CD4-positive, alpha-beta T cell treated with Interferon gamma for 1 hour (primary cell): Measurements from ENCODE around the gene CFAP20DC.
"Not testable (repeated sequence)": the region's sequence is repeated elsewhere in the genome, so short reads cannot be mapped to it uniquely, and the experiment has no call there.

Experiments
- DNase-seq: peaks from one replicate; pipeline ENCODE4 v3.0.0-alpha.2; 2020

CFAP20DC gene

DNA sequence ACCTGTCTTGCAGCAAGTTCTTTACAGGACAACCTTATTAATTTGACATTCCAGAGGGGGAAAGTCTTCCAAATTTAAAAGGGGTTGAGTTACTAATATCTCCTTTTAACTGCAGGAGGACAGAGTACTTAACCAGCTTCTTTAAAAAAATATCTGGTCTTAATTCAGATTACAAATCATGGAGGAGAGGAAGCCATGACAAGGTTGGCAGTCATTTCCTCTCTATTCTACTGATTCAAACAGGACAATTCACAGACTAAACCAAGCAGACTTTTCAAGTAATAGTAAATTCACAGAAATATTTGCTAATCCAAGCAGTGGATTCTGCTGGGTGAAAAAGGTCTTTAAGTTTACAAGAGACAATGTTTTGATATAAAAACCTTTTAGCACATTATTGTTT is 185.3 kb downstream of the CFAP20DC start:
- DNase-seq, result no peak

DNA sequence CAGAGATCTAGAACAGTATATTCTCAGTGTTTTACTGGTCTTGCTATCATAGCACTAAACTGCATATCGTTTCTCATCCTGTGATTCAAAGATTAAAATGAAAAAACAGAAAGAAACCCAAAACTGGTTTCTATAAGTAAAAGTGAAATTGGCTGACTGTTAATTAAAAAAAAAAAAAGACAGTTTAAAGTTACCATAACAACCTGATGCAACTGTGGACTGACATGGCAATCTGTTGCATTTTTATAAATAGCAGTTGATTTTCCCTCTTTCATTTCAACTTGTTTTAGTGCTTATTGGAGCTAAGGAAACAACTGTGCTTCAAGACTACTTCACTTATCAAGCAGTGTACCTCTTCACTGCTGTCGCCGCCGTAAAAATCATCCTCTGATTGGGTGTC is 186.6 kb downstream of the CFAP20DC start:
- no peak for DNase-seq

- DNase-seq, result no peak
These were observed 188.3 kb downstream of the CFAP20DC start for GRCh38 chr3:58861551-58861950.

GRCh38 chr3:58858126-58858525 is 191.7 kb downstream of the CFAP20DC start:
- DNase-seq, result no peak

DNA sequence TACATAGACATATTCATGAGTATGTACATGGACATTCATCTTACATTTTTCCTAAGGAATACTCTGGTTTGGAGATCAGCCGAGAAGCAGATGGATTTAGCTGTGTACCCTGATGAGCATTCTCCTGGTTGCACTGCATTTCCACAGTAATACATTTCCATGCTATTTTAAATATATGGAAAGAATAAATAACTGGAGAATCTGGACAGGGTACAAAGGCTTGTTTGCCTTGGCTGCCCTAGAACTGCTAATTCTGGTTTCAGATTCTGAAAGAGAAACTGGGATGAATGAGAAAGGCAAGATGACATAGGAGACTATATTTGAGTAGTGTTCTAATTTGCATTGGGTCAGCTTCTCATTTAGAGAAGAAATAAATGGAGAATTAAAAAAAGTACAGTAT is 192.4 kb downstream of the CFAP20DC start:
- no peak for DNase-seq

DNA sequence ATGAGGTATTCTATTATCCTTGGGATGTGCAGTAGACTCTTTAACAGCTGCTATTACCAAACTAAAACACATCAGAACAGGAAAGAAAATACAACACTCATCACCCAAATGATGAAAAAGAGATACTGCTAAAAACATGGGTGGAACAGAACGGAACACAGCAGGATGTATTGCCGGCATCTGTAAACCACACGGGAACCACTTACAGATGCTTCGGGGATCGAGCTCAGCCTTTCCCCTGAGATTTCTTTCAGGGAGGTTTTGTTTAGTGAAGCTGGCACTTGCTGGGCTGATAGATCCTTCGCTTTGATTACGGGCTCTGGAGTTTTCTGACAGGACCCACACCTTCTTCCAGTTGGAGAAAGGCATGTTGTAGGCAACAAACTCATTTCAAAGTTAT is 201.0 kb downstream of the CFAP20DC start:
- DNase-seq, result no peak

GRCh38 chr3:58842050-58842747 is 207.6 kb downstream of the CFAP20DC start:
- DNase-seq, result not testable (repeated sequence)

- no peak for DNase-seq
These were observed 208.9 kb downstream of the CFAP20DC start for GRCh38 chr3:58840949-58841348.

DNA sequence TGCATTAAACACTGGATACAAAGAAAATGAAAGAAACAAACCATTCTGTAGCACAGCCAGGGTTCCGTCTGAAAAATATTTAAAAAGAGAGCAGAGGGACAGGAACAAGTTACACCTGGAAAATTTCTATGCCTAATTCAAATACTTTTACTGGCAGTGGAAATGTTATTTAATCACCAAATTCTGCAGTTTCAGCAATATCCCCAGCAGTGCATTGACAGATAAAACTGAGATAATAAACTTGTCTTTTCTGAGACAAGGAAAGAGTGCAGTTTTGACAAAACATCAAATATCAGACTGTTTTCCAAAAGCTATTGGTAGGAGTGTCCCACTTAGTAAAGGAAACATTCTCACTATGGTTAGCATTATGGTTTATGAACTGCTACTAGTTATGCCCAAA is 209.9 kb downstream of the CFAP20DC start:
- no peak for DNase-seq

- DNase-seq, result no peak
These were observed 210.6 kb downstream of the CFAP20DC start for GRCh38 chr3:58839187-58839586.

DNA sequence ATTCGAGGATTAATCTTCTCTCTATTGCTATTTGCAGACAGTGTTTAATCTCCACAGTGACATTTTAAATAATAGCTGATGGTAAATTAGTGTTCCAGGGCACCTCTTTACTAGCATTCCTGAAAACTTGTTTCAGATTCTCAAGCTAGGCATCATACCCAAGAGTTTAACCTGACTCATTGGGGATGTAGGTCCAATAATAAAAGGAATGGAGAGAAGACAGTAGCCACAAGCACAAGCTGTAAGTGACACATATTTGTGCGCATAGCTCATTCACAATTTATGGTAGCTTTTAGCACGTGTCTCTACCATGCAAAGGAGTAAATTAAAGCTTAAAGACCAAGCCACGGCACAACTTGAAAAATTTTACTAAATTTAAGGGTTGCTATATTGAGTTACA is 212.0 kb downstream of the CFAP20DC start:
- DNase-seq, result no peak

DNA sequence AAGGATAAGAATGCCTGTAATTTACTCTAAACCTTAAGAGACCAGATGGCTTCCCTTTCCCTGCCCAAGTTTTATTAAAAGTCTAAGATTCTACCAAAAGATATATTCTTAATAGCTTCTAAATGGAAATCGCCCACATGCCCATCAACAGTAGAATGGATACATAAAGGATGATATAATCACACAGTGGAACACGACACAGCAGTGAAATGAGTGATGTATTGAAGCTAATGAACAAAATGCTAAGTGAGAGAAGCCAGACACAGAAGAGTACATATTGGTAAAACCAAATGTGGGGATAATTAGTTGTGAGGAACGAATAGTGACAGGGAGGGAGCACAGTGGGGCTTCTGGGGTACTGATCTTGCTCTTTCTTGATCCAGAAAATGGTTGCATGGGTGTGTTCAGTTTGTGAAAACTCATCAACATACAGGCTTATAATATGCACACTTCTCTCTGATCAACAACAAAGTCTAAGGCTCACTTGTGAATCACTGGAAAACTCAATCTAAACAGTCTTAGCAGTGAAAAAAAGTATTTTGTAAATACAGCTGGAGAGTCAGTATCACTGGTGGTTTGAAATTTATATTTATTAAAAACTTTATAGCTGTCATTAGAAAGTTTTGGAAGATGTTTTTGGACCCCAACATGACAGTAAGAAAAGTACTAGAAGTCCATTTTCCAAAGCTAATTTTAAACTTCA is 212.5 kb downstream of the CFAP20DC start:
- DNase-seq, result no peak

DNA sequence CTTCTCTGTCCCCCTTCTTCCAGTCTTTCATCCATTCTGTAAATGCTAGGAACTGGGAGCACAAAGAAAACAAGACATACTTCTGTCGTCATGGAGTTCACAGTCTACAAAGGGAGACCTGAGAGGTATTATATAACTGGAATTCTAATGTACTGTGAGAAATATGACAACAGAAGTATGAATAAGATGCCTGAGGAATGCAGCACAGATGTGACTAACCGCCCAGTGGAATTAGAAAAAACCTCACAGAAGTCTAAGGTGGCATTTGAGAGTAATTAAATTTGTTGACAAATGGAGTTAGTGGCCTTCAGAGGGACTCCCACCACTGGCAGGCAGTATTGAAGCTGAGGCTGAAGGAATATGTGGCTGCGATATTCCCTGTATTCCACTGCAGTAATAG is 214.7 kb downstream of the CFAP20DC start:
- DNase-seq, result no peak

DNA sequence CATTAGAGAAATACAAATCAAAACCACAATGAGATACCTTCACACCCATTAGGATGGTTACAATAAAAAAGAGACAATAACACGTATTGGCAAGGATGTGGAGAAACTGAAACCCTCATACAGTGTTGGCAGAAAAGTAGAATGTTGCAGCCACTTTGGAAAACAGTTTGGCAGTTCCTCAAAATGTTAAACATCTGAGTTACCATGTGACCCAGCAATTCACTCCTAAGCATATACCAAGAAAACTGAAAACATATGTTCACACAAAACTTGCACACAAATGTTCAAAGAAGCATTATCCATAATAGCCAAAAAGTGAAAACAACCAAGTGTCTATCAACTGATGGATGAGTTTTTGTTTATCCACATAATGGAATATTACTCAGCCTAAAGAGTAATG is 216.3 kb downstream of the CFAP20DC start:
- no peak for DNase-seq

DNA sequence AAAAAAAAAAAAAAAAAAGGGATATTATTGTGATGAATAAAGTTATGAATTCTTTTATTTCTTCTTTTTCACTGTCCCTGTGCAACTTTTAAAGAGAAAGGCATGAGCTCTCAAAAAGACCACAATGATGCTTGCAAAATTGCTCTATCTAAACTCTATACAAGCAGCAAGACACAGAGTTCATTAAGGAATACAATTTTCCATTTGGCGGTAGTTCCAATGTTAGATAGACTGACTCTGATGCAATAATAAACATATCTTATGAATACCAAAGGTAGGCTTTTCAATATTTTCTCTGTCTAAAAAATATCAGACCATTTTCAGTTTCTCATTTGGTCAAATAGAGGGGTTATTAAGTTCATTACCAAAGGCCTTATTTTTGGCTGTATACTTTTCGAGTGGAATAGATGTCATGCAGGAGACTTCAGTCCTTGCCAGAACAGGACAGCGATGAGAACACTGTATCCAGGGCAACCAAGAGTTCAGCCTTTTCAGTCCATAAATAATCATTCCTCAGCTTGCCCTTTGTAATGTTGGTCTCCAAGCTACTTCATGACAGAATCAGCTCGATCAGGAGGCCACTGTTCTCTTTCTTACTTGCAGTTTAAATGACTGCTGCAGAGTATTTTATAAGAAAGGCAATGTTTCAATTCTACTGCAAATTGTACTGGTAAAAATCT is 220.4 kb downstream of the CFAP20DC start:
- DNase-seq, result no peak

DNA sequence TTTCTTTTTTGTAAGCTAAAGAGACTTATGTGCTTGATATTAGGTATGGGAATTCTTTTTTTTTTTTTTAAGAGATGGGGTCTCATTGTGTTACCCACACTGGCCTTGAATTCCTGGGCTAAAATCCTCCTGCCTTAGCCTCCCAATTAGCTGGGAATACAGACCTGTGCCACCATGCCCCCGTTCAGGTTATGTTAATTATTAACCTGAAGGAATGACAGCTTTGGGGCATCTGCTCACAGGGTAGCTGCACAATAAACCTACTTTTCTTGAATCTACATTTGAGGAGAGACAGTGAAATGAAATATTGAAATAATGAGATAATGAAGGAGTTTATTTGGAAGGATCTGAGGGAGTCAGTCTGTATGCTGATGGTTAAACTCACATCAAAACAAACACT is 225.0 kb downstream of the CFAP20DC start:
- no peak for DNase-seq

DNA sequence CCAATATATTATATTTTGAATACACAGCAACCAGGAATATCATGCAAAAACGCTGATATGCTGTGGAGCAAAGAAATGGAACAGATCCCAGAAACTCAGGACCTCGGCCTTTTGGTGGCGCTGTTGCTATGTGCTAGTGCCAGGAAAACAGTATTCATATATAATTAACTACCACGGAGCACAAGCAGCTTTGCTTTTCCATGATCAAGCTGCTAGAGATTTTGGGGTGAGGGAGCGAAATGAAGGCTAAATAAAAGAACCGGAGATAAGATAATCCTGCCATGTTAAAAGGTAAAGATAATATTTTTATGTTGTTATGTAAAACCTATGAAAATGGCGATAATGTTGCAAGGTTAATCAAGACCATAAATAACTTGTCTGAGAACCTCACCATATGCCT is 225.5 kb downstream of the CFAP20DC start:
- no peak for DNase-seq

DNA sequence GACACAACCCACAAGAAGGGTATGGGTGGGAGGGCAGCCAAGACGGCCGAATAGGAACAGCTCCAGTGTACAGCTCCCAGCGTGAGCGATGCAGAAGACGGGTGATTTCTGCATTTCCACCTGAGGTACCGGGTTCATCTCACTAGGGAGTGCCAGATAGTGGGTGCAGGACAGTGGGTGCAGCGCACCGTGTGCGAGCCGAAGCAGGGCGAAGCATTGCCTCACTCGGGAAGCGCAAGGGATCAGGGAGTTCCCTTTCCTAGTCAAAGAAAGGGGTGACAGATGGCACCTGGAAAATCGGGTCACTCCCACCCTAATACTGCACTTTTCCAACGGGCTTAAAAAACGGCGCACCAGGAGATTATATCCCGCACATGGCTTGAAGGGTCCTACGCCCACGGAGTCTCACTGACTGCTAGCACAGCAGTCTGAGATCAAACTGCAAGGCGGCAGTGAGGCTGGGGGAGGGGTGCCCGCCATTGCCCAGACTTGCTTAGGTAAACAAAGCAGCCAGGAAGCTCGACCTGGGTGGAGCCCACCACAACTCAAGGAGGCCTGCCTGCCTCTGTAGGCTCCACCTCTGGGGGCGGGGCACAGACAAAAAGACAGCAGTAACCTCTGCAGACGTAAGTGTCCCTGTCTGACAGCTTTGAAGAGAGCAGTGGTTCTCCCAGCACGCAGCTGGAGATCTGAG is 243.1 kb downstream of the CFAP20DC start:
- not testable (repeated sequence) for DNase-seq

- no peak for DNase-seq
These were observed 244.9 kb downstream of the CFAP20DC start for GRCh38 chr3:58804914-58805313.

- no peak for DNase-seq
These were observed 248.3 kb downstream of the CFAP20DC start for GRCh38 chr3:58801541-58801940.

GRCh38 chr3:58800940-58801339 is 248.9 kb downstream of the CFAP20DC start:
- DNase-seq, result no peak

DNA sequence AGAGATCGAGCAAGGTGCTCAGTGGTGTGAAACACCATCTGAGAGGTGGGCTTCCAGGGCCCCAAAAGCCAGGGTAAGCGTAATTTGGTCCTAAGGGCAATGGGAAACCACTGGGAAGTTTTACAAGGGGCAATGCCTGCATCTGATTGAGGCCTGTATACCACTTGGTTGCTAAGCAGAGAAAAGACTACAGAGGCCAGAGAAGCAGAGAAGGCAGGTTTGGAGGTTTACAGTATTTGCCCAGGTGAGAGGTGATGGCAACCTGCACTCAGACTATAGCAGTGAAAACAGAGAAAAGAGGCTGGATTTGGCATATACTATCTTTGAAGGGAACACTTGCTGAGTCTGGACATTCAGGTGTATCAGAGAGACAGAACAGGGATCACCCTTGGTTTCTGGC is 249.8 kb downstream of the CFAP20DC start:
- DNase-seq, result no peak

DNA sequence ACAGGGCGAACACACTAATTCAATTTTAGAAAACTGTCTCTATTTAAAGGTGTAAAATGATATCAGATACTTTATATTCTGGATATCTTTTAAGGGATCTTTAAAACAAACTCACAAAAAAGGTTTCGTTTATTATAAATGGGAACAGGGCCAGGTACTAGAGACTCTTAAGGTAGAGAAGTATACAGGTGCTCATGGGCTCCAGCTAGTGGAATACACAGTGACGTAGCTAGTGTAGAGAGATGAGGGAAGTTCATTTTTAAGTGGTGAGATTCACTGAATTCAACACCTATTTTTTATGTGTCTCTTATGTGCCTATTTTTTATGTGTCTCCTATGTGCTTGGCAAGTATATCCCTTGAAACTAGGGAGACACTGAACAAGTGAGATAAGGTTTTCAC is 250.6 kb downstream of the CFAP20DC start:
- no peak for DNase-seq

GRCh38 chr3:58798312-58798711 is 251.5 kb downstream of the CFAP20DC start:
- no peak for DNase-seq
